Nephron (organoid): ENCODE data around the gene MGAT5.

Experiments
- H3K27ac Mint-ChIP-seq, 3 experiments: 2 replicates each; pipeline ENCODE4 v1.8.0; 2020; ENCODE audit warnings: mixed read lengths in 3 of 3, mild to moderate bottlenecking in 2 of 3, moderate library complexity in 1 of 3
- H3K27me3 Mint-ChIP-seq: 2 replicates; pipeline ENCODE4 v1.8.0; 2021; ENCODE audit warnings: low read depth, mild to moderate bottlenecking, moderate library complexity, mixed read lengths
- H3K36me3 Mint-ChIP-seq: 2 replicates; pipeline ENCODE4 v1.8.0; 2020; ENCODE audit warnings: low read depth, mixed read lengths
- H3K4me1 Mint-ChIP-seq: 2 replicates; pipeline ENCODE4 v1.8.0; 2020; ENCODE audit warnings: mixed read lengths
- H3K4me3 Mint-ChIP-seq, 3 experiments: 2 replicates each; pipeline ENCODE4 v1.8.0; 2020; ENCODE audit warnings: mild to moderate bottlenecking in 3 of 3, mixed read lengths in 3 of 3, moderate library complexity in 2 of 3
- H3K9me3 Mint-ChIP-seq: 2 replicates; pipeline ENCODE4 v1.8.0; 2020; ENCODE audit warnings: mixed read lengths
- CTCF ChIP-seq, 3 experiments: fragments of 200-600 bp; sonication (generic); IDR thresholded peaks; one replicate each; pipeline ENCODE4 v1.5.0; 2021; ENCODE audit warnings: antibody characterized with exemption in 3 of 3; ENCODE audit not compliant: unreplicated experiment in 3 of 3

MGAT5 gene

GRCh38 chr2:134226601-134227000 lies 27.3 kb upstream of the MGAT5 start:
- H3K27ac Mint-ChIP-seq = no peak overlapping the region
- no peak overlapping the region for H3K4me3 Mint-ChIP-seq
- peaks cover 17% of the 10 kb centered on the region for H3K9me3 Mint-ChIP-seq
- peaks cover 17% of the 10 kb centered on the region for H3K36me3 Mint-ChIP-seq
- H3K4me1 Mint-ChIP-seq = no peaks in the 10 kb centered on the region
- no peak for TF ChIP-seq CTCF (IDR thresholded peaks at IDR 0.05; ENCODE audit: unreplicated experiment in 3 of 3)
- no peaks in the 10 kb centered on the region for H3K27me3 Mint-ChIP-seq

- Mint-ChIP-seq H3K27me3 (no peaks in the 10 kb centered on the region), H3K36me3 (peaks cover 17% of the 10 kb centered on the region), H3K4me1 (peaks cover 3% of the 10 kb centered on the region), H3K9me3 (peaks cover 20% of the 10 kb centered on the region), H3K4me3 (no peak overlapping the region), H3K27ac (no peak overlapping the region)
- TF ChIP-seq CTCF (IDR thresholded peaks at IDR 0.05; ENCODE audit: unreplicated experiment in 3 of 3) = no peak
These were observed 26.2 kb upstream of the MGAT5 start for GRCh38 chr2:134227666-134228065.

DNA sequence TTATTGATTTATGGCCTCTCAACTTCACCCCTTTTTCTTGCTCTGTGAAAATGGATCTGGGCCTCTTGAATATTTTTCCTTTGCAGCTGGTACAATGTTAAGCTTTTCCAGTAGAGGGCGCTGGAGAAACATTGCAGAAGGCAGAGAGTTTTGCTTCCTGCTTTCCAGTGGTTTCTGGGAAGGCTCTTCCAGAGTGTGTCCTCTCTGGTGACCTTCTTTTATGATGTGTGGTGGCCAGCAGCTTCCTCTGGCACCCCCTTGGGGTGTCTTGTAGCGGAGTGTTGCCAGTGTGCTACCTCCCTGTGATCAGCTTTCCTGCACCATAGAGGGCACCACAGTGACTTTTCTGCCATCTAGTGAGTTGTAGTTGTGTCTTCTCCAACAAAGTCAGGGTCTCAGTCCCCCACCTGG lies 25.4 kb upstream of the MGAT5 start:
- H3K9me3 Mint-ChIP-seq = peaks cover 20% of the 10 kb centered on the region
- TF ChIP-seq CTCF (IDR thresholded peaks at IDR 0.05; ENCODE audit: unreplicated experiment in 3 of 3) = no peak
- H3K36me3 Mint-ChIP-seq = peaks cover 17% of the 10 kb centered on the region
- peaks cover 11% of the 10 kb centered on the region for H3K4me1 Mint-ChIP-seq
- no peak overlapping the region for H3K27ac Mint-ChIP-seq
- H3K27me3 Mint-ChIP-seq = no peaks in the 10 kb centered on the region
- H3K4me3 Mint-ChIP-seq = no peak overlapping the region

GRCh38 chr2:134229540-134229939 lies 24.3 kb upstream of the MGAT5 start:
- H3K27me3 Mint-ChIP-seq = no peaks in the 10 kb centered on the region
- H3K4me3 Mint-ChIP-seq = no peak overlapping the region

GRCh38 chr2:134230885-134231284 lies 23.0 kb upstream of the MGAT5 start:
- H3K36me3 Mint-ChIP-seq = peaks cover 17% of the 10 kb centered on the region
- H3K9me3 Mint-ChIP-seq = peaks cover 20% of the 10 kb centered on the region
- no peak for TF ChIP-seq CTCF (IDR thresholded peaks at IDR 0.05; ENCODE audit: unreplicated experiment in 3 of 3)
- H3K4me1 Mint-ChIP-seq = peaks cover 18% of the 10 kb centered on the region
- H3K4me3 Mint-ChIP-seq = no peak overlapping the region
- H3K27me3 Mint-ChIP-seq = no peaks in the 10 kb centered on the region
- H3K27ac Mint-ChIP-seq = no peak overlapping the region

More at GRCh38 chr2:134229540-134229939, 24.3 kb upstream of the MGAT5 start:
- TF ChIP-seq CTCF (IDR thresholded peaks at IDR 0.05; ENCODE audit: unreplicated experiment in 3 of 3) = no peak
- H3K27ac Mint-ChIP-seq = no peak overlapping the region
- peaks cover 18% of the 10 kb centered on the region for H3K4me1 Mint-ChIP-seq
- peaks cover 20% of the 10 kb centered on the region for H3K9me3 Mint-ChIP-seq
- H3K36me3 Mint-ChIP-seq = peaks cover 17% of the 10 kb centered on the region

GRCh38 chr2:134231301-134231964 lies 22.4 kb upstream of the MGAT5 start:
- no peak overlapping the region for H3K27ac Mint-ChIP-seq
- peaks cover 20% of the 10 kb centered on the region for H3K9me3 Mint-ChIP-seq
- peaks cover 17% of the 10 kb centered on the region for H3K36me3 Mint-ChIP-seq
- H3K4me3 Mint-ChIP-seq = no peak overlapping the region
- H3K27me3 Mint-ChIP-seq = no peaks in the 10 kb centered on the region
- TF ChIP-seq CTCF (IDR thresholded peaks at IDR 0.05; ENCODE audit: unreplicated experiment in 3 of 3) = no peak
- peaks cover 18% of the 10 kb centered on the region for H3K4me1 Mint-ChIP-seq
